HAP-1 (cell line): ENCODE data around the gene CDYL2.
"Not testable (repeated sequence)": the region's sequence is repeated elsewhere in the genome, so short reads cannot be mapped to it uniquely, and the experiment has no call there.

Source experiments
- DNase-seq, 2 experiments: peaks; one replicate each; pipeline ENCODE4 v3.0.0-alpha.2; 2016 to 2020; ENCODE audit warnings: low spot score in 2 of 2
- H3K27me3 ChIP-seq: fragments of 250-450 bp; sonication (Bioruptor Pico); 2 replicates; pipeline ENCODE4 v1.5.1; 2020; ENCODE audit warnings: low read depth, mild to moderate bottlenecking, moderate library complexity
- H3K36me3 ChIP-seq: fragments of 250-450 bp; sonication (Bioruptor Pico); replicated peaks from 2 replicates; pipeline ENCODE4 v1.5.1; 2020; ENCODE audit warnings: mild to moderate bottlenecking
- H3K4me1 ChIP-seq: fragments of 250-450 bp; sonication (Bioruptor Pico); 2 replicates; pipeline ENCODE4 v1.5.1; 2020; ENCODE audit warnings: mild to moderate bottlenecking
- H3K4me3 ChIP-seq: fragments of 250-450 bp; sonication (Bioruptor Pico); 2 replicates; pipeline ENCODE4 v1.5.1; 2020; ENCODE audit warnings: mild to moderate bottlenecking, moderate library complexity
- H3K9me3 ChIP-seq: fragments of 250-450 bp; sonication (Bioruptor Pico); 2 replicates; pipeline ENCODE4 v1.5.1; 2020; ENCODE audit warnings: mild to moderate bottlenecking, moderate library complexity
- in situ Hi-C: fragments of 300-500 bp; cut with MboI; formaldehyde crosslinking; loops from 3 replicates; pipeline ENCODE4 v1.14.3; 2020; ENCODE audit warnings: low sequenced_read_pairs, inconsistent platforms, mixed read lengths

Gene CDYL2

GRCh38 chr16:80659865-80660264 lies 144.5 kb downstream of the CDYL2 start:
- Histone ChIP-seq H3K27me3 (no peaks in the 10 kb centered on the region), H3K4me1 (no peaks in the 10 kb centered on the region), H3K4me3 (no peak overlapping the region), H3K36me3 (no peaks in the 10 kb centered on the region), H3K9me3 (no peaks in the 10 kb centered on the region)
- in situ Hi-C loops: no loop called here
- no peak for DNase-seq

DNA sequence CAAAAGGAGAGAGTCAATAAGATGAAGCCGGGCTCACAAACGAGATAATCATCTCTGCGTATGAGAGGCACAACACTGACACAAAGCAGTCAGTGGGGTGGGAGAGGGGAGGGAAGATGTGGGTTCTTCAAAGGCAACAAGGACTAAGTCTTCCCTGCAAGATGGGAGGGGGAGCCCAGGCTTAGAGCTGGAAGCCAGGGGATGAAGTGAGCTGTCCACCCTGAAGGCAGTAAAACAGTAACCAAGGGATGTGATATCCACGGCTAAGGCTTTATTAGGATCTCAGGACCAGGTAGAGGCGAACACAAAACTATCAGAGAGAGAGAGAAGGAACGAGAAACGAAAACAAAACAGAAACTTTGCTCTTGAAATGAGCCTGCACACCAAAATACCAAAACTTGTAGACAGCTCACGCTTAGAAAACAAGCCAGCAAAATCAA lies 147.7 kb downstream of the CDYL2 start:
- no peak for DNase-seq
- no peak overlapping the region for H3K4me3 ChIP-seq
- H3K9me3 ChIP-seq: no peaks in the 10 kb centered on the region
- no peaks in the 10 kb centered on the region for H3K27me3 ChIP-seq
- in situ Hi-C loops: no loop called here
- no peaks in the 10 kb centered on the region for H3K36me3 ChIP-seq
- no peaks in the 10 kb centered on the region for H3K4me1 ChIP-seq

- H3K27me3 ChIP-seq: no peaks in the 10 kb centered on the region
- no peak for DNase-seq
- H3K9me3 ChIP-seq: no peaks in the 10 kb centered on the region
- in situ Hi-C loops: no loop called here
- no peak overlapping the region for H3K4me3 ChIP-seq
- no peaks in the 10 kb centered on the region for H3K36me3 ChIP-seq
- H3K4me1 ChIP-seq: no peaks in the 10 kb centered on the region
Observed at GRCh38 chr16:80656161-80656560, 148.2 kb downstream of the CDYL2 start.

DNA sequence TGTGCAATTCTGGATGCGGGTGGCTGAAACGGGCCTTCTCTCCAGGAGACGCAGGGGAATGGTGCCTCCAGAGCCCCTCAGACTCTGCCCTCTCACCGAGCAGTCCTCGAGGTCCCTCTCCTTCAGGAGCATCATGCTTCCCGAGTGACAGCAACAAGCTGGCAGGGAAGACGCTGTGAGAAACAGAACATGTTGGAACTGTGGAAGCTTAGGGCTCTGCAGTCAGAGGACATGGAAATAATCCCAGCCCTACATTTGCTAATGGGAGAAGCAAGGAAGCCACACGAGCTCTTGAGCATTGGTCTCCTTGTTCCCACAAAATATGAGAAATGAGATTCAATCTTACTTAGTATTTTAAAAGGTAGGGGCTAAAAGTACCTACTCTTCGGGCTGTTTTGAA lies 148.6 kb downstream of the CDYL2 start:
- Histone ChIP-seq H3K4me3 (no peak overlapping the region), H3K4me1 (no peaks in the 10 kb centered on the region), H3K36me3 (no peaks in the 10 kb centered on the region), H3K9me3 (no peaks in the 10 kb centered on the region), H3K27me3 (no peaks in the 10 kb centered on the region)
- DNase-seq: no peak
- in situ Hi-C loops: no loop called here

DNA sequence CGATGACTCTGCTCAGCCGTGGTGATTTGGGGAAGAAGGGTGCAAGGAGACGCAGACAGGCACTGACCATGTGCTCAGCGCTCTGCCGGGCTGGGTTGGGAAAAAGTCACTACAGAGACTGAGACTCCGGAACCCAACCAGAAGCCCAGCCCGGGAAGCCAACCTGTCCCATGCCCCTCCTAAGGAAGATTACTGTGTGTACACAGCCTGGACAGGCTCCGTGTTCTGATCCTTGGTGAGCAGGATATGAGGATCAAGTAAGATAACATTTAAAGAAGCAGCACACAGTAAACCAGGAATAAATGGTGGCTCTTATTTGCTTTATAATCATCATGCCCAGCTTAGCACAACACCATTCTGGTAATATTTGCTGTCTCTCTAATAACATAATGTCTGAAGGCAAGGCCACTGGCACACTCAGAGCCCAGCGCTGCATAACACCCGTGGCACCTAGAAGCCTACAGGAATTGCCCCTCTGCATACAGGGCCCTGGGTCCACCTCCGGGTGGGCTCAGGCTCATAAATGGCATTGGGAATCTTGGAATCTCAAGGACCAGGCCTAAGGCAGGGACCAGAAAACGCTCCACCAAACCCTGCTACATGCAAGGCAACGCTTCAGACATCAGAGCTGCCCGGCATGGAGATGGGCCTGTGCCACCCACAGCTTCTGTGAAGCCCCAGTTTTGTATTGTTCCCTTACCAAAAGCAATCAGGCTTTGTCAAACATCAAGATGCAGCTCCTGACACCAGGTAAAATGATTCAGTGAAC lies 150.1 kb downstream of the CDYL2 start:
- no peak overlapping the region for H3K4me3 ChIP-seq
- no peaks in the 10 kb centered on the region for H3K36me3 ChIP-seq
- H3K27me3 ChIP-seq: no peaks in the 10 kb centered on the region
- DNase-seq: no peak
- H3K4me1 ChIP-seq: no peaks in the 10 kb centered on the region
- in situ Hi-C loops: no loop called here
- H3K9me3 ChIP-seq: no peaks in the 10 kb centered on the region

DNA sequence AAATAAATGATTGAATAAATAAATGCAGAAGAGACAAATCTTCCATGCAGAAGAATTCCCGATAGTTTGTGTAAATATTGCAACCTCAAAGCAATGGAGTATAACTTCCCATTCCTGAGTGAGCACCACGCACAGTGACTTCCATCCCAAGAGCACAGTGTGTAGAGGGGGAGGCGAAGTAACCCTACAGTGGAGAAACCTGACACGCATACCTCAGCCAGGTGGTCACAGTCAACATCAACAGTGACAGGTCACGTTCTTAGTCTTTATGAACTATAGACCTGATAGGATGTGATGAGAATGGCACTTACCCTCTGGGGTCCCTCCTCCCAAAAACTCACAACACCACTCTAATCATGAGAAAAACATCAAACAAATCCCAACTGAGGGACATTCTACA lies 152.0 kb downstream of the CDYL2 start:
- no peak overlapping the region for H3K4me3 ChIP-seq
- H3K27me3 ChIP-seq: no peaks in the 10 kb centered on the region
- no peaks in the 10 kb centered on the region for H3K9me3 ChIP-seq
- H3K36me3 ChIP-seq: no peaks in the 10 kb centered on the region
- no peaks in the 10 kb centered on the region for H3K4me1 ChIP-seq
- DNase-seq: no peak
- in situ Hi-C loops: no loop called here

GRCh38 chr16:80650281-80650680 lies 154.1 kb downstream of the CDYL2 start:
- H3K4me3 ChIP-seq, in situ Hi-C loops, H3K27me3 ChIP-seq, DNase-seq, H3K9me3 ChIP-seq, H3K36me3 ChIP-seq, H3K4me1 ChIP-seq: not testable (repeated sequence)

DNA sequence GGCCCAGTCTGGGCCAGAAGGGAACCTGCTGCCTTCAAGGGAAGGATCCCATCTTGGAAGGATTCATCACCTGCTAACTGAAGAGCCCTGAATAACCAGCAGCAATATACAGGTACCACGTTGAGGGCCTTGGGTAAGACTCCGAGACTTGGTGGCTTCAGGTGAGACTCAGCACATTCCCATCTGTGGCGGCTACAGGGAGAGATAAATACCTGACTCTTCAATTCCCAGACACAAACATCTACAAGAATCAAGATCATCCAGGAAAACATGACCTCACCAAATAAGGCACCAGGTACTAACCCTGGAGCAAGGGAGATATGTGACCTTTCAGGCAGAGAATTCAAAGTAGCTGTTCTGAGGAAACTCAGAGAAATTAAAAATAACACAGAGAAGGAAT lies 164.1 kb downstream of the CDYL2 start:
- Histone ChIP-seq H3K27me3 (no peaks in the 10 kb centered on the region), H3K4me3 (no peak overlapping the region), H3K9me3 (no peaks in the 10 kb centered on the region), H3K36me3 (no peaks in the 10 kb centered on the region), H3K4me1 (no peaks in the 10 kb centered on the region)
- in situ Hi-C loops: no loop called here
- DNase-seq: no peak

DNA sequence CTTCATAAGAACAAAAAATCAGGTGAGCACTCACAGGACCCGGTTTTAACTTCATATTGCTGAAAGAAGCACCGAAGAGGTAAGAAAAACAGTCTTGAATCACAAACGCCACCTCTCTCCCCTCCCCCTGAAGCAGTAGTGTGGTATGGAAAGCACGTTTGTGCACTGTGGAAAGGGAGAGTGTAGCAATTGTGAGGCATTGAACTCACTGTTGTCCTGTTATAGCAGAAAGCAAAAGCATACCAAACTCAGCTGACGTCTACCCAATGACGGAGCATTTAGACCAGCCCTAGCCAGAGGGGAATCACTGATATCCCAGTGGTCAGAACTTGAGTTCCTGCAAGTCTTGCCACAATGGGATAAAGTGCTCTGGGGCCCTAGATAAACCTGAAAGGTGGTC lies 164.8 kb downstream of the CDYL2 start:
- no peak overlapping the region for H3K4me3 ChIP-seq
- H3K27me3 ChIP-seq: no peaks in the 10 kb centered on the region
- no peaks in the 10 kb centered on the region for H3K36me3 ChIP-seq
- in situ Hi-C loops: no loop called here
- H3K4me1 ChIP-seq: no peaks in the 10 kb centered on the region
- H3K9me3 ChIP-seq: no peaks in the 10 kb centered on the region
- no peak for DNase-seq

GRCh38 chr16:80637621-80638020 lies 166.8 kb downstream of the CDYL2 start:
- Histone ChIP-seq H3K36me3 (no peaks in the 10 kb centered on the region), H3K4me1 (no peaks in the 10 kb centered on the region), H3K9me3 (no peaks in the 10 kb centered on the region), H3K27me3 (no peaks in the 10 kb centered on the region), H3K4me3 (no peak overlapping the region)
- in situ Hi-C loops: no loop called here
- DNase-seq: no peak

GRCh38 chr16:80631581-80631980 lies 172.8 kb downstream of the CDYL2 start:
- DNase-seq: no peak
- no peaks in the 10 kb centered on the region for H3K36me3 ChIP-seq
- H3K9me3 ChIP-seq: no peaks in the 10 kb centered on the region
- H3K4me1 ChIP-seq: no peaks in the 10 kb centered on the region
- in situ Hi-C loops: no loop called here
- no peaks in the 10 kb centered on the region for H3K27me3 ChIP-seq
- no peak overlapping the region for H3K4me3 ChIP-seq

- Histone ChIP-seq H3K4me1 (no peaks in the 10 kb centered on the region), H3K36me3 (no peaks in the 10 kb centered on the region), H3K4me3 (no peak overlapping the region), H3K9me3 (no peaks in the 10 kb centered on the region), H3K27me3 (no peaks in the 10 kb centered on the region)
- DNase-seq: no peak
- in situ Hi-C loops: no loop called here
Observed at GRCh38 chr16:80628254-80628653, 176.1 kb downstream of the CDYL2 start.

DNA sequence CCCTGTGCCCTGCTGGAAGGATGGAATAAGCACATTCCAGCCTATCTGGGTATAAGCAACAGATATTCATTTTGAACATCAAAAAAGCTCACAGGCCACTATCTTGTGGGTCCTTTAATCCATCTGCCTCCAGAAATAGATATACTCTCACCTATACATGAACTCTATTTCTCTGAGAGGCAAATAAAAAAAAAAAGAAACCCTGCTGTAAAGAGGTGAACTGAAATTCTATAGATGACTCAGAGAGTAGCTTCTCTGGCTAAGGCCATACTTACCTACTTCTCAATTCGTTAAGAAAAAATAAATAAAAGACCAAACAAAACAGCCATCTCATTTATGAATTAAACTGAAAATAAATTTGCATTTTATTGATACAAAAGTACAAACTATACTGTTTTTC lies 177.3 kb downstream of the CDYL2 start:
- Histone ChIP-seq H3K27me3 (no peaks in the 10 kb centered on the region), H3K4me3 (no peak overlapping the region), H3K9me3 (no peaks in the 10 kb centered on the region), H3K4me1 (no peaks in the 10 kb centered on the region), H3K36me3 (no peaks in the 10 kb centered on the region)
- DNase-seq: no peak
- in situ Hi-C loops: no loop called here

DNA sequence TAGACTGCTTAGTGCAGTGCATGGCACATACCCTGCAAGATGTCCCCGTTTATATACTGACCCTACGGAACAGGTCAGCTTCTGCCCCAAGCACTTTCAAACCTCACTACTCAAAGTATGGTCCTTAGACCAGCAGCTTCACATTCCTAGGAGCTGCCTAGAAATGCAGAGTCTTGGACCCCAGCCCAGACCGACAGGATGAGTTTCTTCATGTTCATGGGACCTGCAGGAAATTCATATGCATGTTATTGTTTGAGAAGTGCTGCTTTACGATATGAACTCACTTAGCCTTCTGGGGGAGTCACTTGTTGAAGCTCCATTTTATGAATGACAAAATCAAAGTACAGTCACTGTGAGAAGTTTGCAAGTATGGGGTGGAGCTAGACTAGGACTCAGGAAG lies 181.0 kb downstream of the CDYL2 start:
- DNase-seq: no peak
- H3K9me3 ChIP-seq: no peaks in the 10 kb centered on the region
- no peaks in the 10 kb centered on the region for H3K36me3 ChIP-seq
- in situ Hi-C loops: no loop called here
- no peaks in the 10 kb centered on the region for H3K27me3 ChIP-seq
- H3K4me1 ChIP-seq: no peaks in the 10 kb centered on the region
- H3K4me3 ChIP-seq: no peak overlapping the region

GRCh38 chr16:80622007-80622406 lies 182.4 kb downstream of the CDYL2 start:
- Histone ChIP-seq H3K9me3 (no peaks in the 10 kb centered on the region), H3K36me3 (no peaks in the 10 kb centered on the region), H3K4me1 (no peaks in the 10 kb centered on the region), H3K4me3 (no peak overlapping the region), H3K27me3 (no peaks in the 10 kb centered on the region)
- in situ Hi-C loops: no loop called here
- no peak for DNase-seq
